WTC11 (cell line): ENCODE results near the gene DSG2. TPM values are rescaled to one million over a fixed set of nuclear protein-coding genes. Genes with fewer than 3 reads are reported as not detected.

Experiments
- ATAC-seq: fragments of 200-7000 bp; cut with Tn5 transposase; 2 replicates; pipeline ENCODE4 v1.10.0; 2021; ENCODE audit warnings: mild to moderate bottlenecking, moderate library complexity
- CTCF ChIA-PET: fragments of 300-600 bp; sonication (Branson Sonifier 250); formaldehyde crosslinking; loops from one replicate; lab custom pipeline; 2021; ENCODE audit warnings: antibody characterized with exemption; lab: Charles Lee
- POLR2A ChIA-PET: fragments of 350-600 bp; sonication (Branson Sonifier 250); formaldehyde crosslinking; loops from one replicate; lab custom pipeline; 2021; ENCODE audit warnings: antibody characterized with exemption; lab: Charles Lee
- DNase-seq: peaks from one replicate; pipeline ENCODE4 v3.0.0; 2021; ENCODE audit warnings: low spot score
- H3K27ac Mint-ChIP-seq: 2 replicates; pipeline ENCODE4 v1.8.0; 2021; ENCODE audit warnings: mixed read lengths
- H3K27me3 Mint-ChIP-seq: 2 replicates; pipeline ENCODE4 v1.8.0; 2021; ENCODE audit warnings: low read depth, mild to moderate bottlenecking, moderate library complexity, mixed read lengths
- H3K36me3 Mint-ChIP-seq: 2 replicates; pipeline ENCODE4 v1.8.0; 2021; ENCODE audit warnings: mixed read lengths
- H3K4me1 Mint-ChIP-seq: 2 replicates; pipeline ENCODE4 v1.8.0; 2022; ENCODE audit warnings: mixed read lengths
- H3K4me3 Mint-ChIP-seq: 2 replicates; pipeline ENCODE4 v1.8.0; 2021; ENCODE audit warnings: mild to moderate bottlenecking, moderate library complexity, mixed read lengths
- H3K9me3 Mint-ChIP-seq: 2 replicates; pipeline ENCODE4 v1.8.0; 2021; ENCODE audit warnings: mixed read lengths
- CREM ChIP-seq: sonication (generic); formaldehyde crosslinking; IDR thresholded peaks from 2 replicates; pipeline ENCODE4 v1.8.1; 2022; ENCODE audit warnings: mild to moderate bottlenecking, missing genetic modification reagents, moderate library complexity
- ELF4 ChIP-seq: sonication (generic); formaldehyde crosslinking; IDR thresholded peaks from 2 replicates; pipeline ENCODE4 v1.8.1; 2022; ENCODE audit warnings: low read depth, mild to moderate bottlenecking, moderate library complexity, missing genetic modification reagents
- EMX1 ChIP-seq: fragments of 250-450 bp; sonication (Bioruptor Pico); IDR thresholded peaks from 2 replicates; pipeline ENCODE4 v1.8.0; 2021; ENCODE audit warnings: mild to moderate bottlenecking
- ESRRA ChIP-seq: sonication (generic); formaldehyde crosslinking; IDR thresholded peaks from 2 replicates; pipeline ENCODE4 v1.8.1; 2022; ENCODE audit warnings: mild to moderate bottlenecking, missing genetic modification reagents, borderline replicate concordance
- GABPB1 ChIP-seq: sonication (generic); formaldehyde crosslinking; IDR thresholded peaks from 2 replicates; pipeline ENCODE4 v1.8.1; 2023; ENCODE audit warnings: mild to moderate bottlenecking, missing genetic modification reagents
- JAZF1 ChIP-seq: fragments of 250-450 bp; sonication (Bioruptor Pico); IDR thresholded peaks from 2 replicates; pipeline ENCODE4 v1.9.0; 2021; ENCODE audit warnings: moderate library complexity, mild to moderate bottlenecking, inconsistent platforms
- MYBL2 ChIP-seq: sonication (generic); formaldehyde crosslinking; IDR thresholded peaks from 2 replicates; pipeline ENCODE4 v1.8.1; 2023; ENCODE audit warnings: mild to moderate bottlenecking, moderate library complexity, missing genetic modification reagents
- NFATC4 ChIP-seq: fragments of 250-450 bp; sonication (Bioruptor Pico); IDR thresholded peaks from 2 replicates; pipeline ENCODE4 v1.9.0; 2021; ENCODE audit warnings: mild to moderate bottlenecking
- NR2C2 ChIP-seq: sonication (generic); formaldehyde crosslinking; IDR thresholded peaks from 2 replicates; pipeline ENCODE4 v1.8.0; 2022; ENCODE audit warnings: mild to moderate bottlenecking, missing genetic modification reagents
- NR3C1 ChIP-seq: sonication (generic); formaldehyde crosslinking; conservative IDR thresholded peaks from 2 replicates; pipeline ENCODE4 v1.8.1; 2023; ENCODE audit warnings: low read depth, mild to moderate bottlenecking, missing genetic modification reagents
- PRRX2 ChIP-seq: fragments of 250-450 bp; sonication (Bioruptor Pico); IDR thresholded peaks from 2 replicates; pipeline ENCODE4 v1.8.0; 2021; ENCODE audit warnings: mild to moderate bottlenecking
- TEAD1 ChIP-seq: sonication (generic); formaldehyde crosslinking; IDR thresholded peaks from 2 replicates; pipeline ENCODE4 v1.8.0; 2022; ENCODE audit warnings: mild to moderate bottlenecking, missing genetic modification reagents
- ZBTB21 ChIP-seq: sonication (generic); formaldehyde crosslinking; IDR thresholded peaks from 2 replicates; pipeline ENCODE4 v1.8.1; 2023; ENCODE audit warnings: mild to moderate bottlenecking, missing genetic modification reagents, borderline replicate concordance
- ZBTB43 ChIP-seq: sonication (generic); formaldehyde crosslinking; IDR thresholded peaks from 2 replicates; pipeline ENCODE4 v1.8.1; 2023; ENCODE audit warnings: mild to moderate bottlenecking, missing genetic modification reagents
- ZMAT4 ChIP-seq: fragments of 250-450 bp; sonication (Bioruptor Pico); IDR thresholded peaks from 2 replicates; pipeline ENCODE4 v1.9.0; 2021; ENCODE audit warnings: mild to moderate bottlenecking
- ZNF232 ChIP-seq: sonication (generic); formaldehyde crosslinking; IDR thresholded peaks from 2 replicates; pipeline ENCODE4 v1.8.0; 2022; ENCODE audit warnings: mild to moderate bottlenecking, missing genetic modification reagents
- ZNF423 ChIP-seq: fragments of 250-450 bp; sonication (Bioruptor Pico); IDR thresholded peaks from 2 replicates; pipeline ENCODE4 v2.1.2; 2022; ENCODE audit warnings: mild to moderate bottlenecking, moderate library complexity
- total RNA-seq: library from RNA; stranded (reverse); gene quantifications from 3 replicates; pipeline ENCODE4 v1.2.3, GENCODE V29; 2021
- TF ChIP-seq, protein P1 (sequence below): sonication (generic); formaldehyde crosslinking; IDR thresholded peaks from 2 replicates; pipeline ENCODE4 v1.8.1; 2023; ENCODE audit warnings: mild to moderate bottlenecking, missing genetic modification reagents, borderline replicate concordance
- TF ChIP-seq, protein P2 (sequence below): fragments of 250-450 bp; sonication (Bioruptor Pico); IDR thresholded peaks from 2 replicates; pipeline ENCODE4 v1.9.0; 2021; ENCODE audit warnings: mild to moderate bottlenecking
- TF ChIP-seq, protein P3 (sequence below): sonication (generic); formaldehyde crosslinking; IDR thresholded peaks from 2 replicates; pipeline ENCODE4 v1.8.1; 2023; ENCODE audit warnings: mild to moderate bottlenecking, moderate library complexity, missing genetic modification reagents

DSG2 gene
- total RNA-seq, 1 experiment from 2014 or later: 113 TPM

DNA sequence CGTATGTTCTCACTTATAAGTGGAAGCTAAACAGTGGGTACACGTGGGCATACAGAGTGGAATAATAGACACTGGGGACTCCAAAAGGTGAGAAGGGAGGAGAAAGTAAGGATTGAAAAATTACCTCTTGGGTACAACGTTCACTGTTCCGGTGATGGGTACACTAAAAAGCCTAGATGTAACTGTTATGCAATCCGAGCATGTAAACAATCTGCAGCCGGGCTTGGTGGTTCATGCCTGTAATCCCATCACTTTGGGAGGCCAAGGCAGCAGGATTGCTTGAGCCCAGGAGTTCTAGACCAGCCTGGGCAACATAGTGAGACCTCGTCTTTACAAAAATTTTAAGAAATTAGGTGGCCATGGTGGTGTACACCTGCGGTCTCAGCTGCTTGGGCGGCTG, 60.6 kb downstream of the DSG2 start:
- no peak for ATAC-seq
- H3K9me3 Mint-ChIP-seq: no peaks in the 10 kb centered on the region
- no peaks in the 10 kb centered on the region for H3K27me3 Mint-ChIP-seq
- CTCF ChIA-PET: interaction anchor here (2.9 kb wide), 1 partner anchor 418 kb away, joined by 28 read pairs; no protein-coding TSS in a partner anchor
- H3K27ac Mint-ChIP-seq: no peak overlapping the region
- H3K4me1 Mint-ChIP-seq: peaks cover 34% of the 10 kb centered on the region
- DNase-seq: no peak
- POLR2A ChIA-PET: no interaction called here
- H3K36me3 Mint-ChIP-seq: no peaks in the 10 kb centered on the region
- no peak overlapping the region for H3K4me3 Mint-ChIP-seq
- TF ChIP-seq ZMAT4 (CRISPR knock-in tag) (no peak), ESRRA (no peak), ZBTB21 (CRISPR knock-in tag) (no peak), GABPB1 (CRISPR knock-in tag) (peak; percentile 61), ZNF232 (no peak), NFATC4 (no peak)

DNA sequence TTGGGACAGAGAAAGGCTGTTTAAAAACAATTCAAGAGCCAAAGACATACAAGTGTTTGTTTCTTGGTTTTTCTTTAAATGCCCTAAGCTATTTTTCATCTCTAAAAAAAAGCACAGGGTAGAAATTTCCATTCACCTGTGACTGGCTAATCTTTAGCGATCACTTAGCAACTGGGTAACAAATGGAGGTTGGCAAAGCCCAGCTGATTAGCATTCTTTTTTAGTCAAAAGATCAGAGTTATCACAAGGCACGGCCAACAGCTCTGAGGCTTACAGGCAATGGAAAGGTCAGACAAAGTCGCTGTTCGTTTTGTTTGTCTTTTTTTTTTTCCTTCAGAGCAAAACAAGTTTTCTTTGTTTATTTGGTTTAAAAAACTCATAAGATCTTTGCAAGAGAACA, 64.7 kb downstream of the DSG2 start:
- H3K4me3 Mint-ChIP-seq: no peak overlapping the region
- H3K36me3 Mint-ChIP-seq: no peaks in the 10 kb centered on the region
- no peak for TF ChIP-seq TEAD1 (CRISPR knock-in tag)
- ATAC-seq (no peak), DNase-seq (no peak)
- no peaks in the 10 kb centered on the region for H3K27me3 Mint-ChIP-seq
- ChIA-PET CTCF (interaction anchor here (0.9 to 2.5 kb wide), 7 partner anchors 10 to 415 kb away, joined by 3 to 17 read pairs (median 10); no protein-coding TSS in a partner anchor), POLR2A (no interaction called here)
- peaks cover 12% of the 10 kb centered on the region; the same call in 1 of the 2 replicates for H3K4me1 Mint-ChIP-seq
- H3K27ac Mint-ChIP-seq: no peak overlapping the region
- no peaks in the 10 kb centered on the region for H3K9me3 Mint-ChIP-seq

GRCh38 chr18:31563778-31564177, 65.8 kb downstream of the DSG2 start:
- Mint-ChIP-seq H3K4me1 (peaks cover 12% of the 10 kb centered on the region; the same call in 1 of the 2 replicates), H3K4me3 (no peak overlapping the region), H3K36me3 (no peaks in the 10 kb centered on the region), H3K9me3 (no peaks in the 10 kb centered on the region), H3K27me3 (no peaks in the 10 kb centered on the region), H3K27ac (no peak overlapping the region)
- CTCF ChIA-PET: interaction anchor here (0.8 to 2.5 kb wide), 10 partner anchors 8 to 414 kb away, joined by 3 to 17 read pairs (median 4); no protein-coding TSS in a partner anchor
- ATAC-seq: no peak
- no peak for DNase-seq
- POLR2A ChIA-PET: no interaction called here
- TF ChIP-seq JAZF1 (CRISPR knock-in tag) (no peak), MYBL2 (CRISPR knock-in tag) (no peak), NR3C1 (CRISPR knock-in tag) (no peak), ELF4 (CRISPR knock-in tag) (no peak), CREM (no peak)
- TF ChIP-seq, protein P1, sequence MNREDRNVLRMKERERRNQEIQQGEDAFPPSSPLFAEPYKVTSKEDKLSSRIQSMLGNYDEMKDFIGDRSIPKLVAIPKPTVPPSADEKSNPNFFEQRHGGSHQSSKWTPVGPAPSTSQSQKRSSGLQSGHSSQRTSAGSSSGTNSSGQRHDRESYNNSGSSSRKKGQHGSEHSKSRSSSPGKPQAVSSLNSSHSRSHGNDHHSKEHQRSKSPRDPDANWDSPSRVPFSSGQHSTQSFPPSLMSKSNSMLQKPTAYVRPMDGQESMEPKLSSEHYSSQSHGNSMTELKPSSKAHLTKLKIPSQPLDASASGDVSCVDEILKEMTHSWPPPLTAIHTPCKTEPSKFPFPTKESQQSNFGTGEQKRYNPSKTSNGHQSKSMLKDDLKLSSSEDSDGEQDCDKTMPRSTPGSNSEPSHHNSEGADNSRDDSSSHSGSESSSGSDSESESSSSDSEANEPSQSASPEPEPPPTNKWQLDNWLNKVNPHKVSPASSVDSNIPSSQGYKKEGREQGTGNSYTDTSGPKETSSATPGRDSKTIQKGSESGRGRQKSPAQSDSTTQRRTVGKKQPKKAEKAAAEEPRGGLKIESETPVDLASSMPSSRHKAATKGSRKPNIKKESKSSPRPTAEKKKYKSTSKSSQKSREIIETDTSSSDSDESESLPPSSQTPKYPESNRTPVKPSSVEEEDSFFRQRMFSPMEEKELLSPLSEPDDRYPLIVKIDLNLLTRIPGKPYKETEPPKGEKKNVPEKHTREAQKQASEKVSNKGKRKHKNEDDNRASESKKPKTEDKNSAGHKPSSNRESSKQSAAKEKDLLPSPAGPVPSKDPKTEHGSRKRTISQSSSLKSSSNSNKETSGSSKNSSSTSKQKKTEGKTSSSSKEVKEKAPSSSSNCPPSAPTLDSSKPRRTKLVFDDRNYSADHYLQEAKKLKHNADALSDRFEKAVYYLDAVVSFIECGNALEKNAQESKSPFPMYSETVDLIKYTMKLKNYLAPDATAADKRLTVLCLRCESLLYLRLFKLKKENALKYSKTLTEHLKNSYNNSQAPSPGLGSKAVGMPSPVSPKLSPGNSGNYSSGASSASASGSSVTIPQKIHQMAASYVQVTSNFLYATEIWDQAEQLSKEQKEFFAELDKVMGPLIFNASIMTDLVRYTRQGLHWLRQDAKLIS: no peak

GRCh38 chr18:31565345-31565744, 67.4 kb downstream of the DSG2 start:
- Mint-ChIP-seq H3K27ac (no peak overlapping the region), H3K4me3 (no peak overlapping the region), H3K9me3 (no peaks in the 10 kb centered on the region), H3K36me3 (no peaks in the 10 kb centered on the region), H3K4me1 (peaks cover 12% of the 10 kb centered on the region; the same call in 1 of the 2 replicates), H3K27me3 (no peaks in the 10 kb centered on the region)
- no peak for ATAC-seq
- no peak for DNase-seq
- ChIA-PET CTCF (interaction anchor here (1.6 to 1.9 kb wide), 2 partner anchors 9 to 412 kb away, joined by 4 to 5 read pairs; no protein-coding TSS in a partner anchor), POLR2A (no interaction called here)
- TF ChIP-seq PRRX2 (no peak), NR2C2 (CRISPR knock-in tag) (no peak), GABPB1 (CRISPR knock-in tag) (no peak), ZBTB21 (CRISPR knock-in tag) (no peak), TEAD1 (CRISPR knock-in tag) (no peak), EMX1 (no peak), ZBTB43 (CRISPR knock-in tag) (no peak), ZNF423 (no peak)
- TF ChIP-seq, protein P2, sequence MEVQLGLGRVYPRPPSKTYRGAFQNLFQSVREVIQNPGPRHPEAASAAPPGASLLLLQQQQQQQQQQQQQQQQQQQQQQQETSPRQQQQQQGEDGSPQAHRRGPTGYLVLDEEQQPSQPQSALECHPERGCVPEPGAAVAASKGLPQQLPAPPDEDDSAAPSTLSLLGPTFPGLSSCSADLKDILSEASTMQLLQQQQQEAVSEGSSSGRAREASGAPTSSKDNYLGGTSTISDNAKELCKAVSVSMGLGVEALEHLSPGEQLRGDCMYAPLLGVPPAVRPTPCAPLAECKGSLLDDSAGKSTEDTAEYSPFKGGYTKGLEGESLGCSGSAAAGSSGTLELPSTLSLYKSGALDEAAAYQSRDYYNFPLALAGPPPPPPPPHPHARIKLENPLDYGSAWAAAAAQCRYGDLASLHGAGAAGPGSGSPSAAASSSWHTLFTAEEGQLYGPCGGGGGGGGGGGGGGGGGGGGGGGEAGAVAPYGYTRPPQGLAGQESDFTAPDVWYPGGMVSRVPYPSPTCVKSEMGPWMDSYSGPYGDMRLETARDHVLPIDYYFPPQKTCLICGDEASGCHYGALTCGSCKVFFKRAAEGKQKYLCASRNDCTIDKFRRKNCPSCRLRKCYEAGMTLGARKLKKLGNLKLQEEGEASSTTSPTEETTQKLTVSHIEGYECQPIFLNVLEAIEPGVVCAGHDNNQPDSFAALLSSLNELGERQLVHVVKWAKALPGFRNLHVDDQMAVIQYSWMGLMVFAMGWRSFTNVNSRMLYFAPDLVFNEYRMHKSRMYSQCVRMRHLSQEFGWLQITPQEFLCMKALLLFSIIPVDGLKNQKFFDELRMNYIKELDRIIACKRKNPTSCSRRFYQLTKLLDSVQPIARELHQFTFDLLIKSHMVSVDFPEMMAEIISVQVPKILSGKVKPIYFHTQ (CRISPR knock-in tag): no peak
- TF ChIP-seq, protein P3, sequence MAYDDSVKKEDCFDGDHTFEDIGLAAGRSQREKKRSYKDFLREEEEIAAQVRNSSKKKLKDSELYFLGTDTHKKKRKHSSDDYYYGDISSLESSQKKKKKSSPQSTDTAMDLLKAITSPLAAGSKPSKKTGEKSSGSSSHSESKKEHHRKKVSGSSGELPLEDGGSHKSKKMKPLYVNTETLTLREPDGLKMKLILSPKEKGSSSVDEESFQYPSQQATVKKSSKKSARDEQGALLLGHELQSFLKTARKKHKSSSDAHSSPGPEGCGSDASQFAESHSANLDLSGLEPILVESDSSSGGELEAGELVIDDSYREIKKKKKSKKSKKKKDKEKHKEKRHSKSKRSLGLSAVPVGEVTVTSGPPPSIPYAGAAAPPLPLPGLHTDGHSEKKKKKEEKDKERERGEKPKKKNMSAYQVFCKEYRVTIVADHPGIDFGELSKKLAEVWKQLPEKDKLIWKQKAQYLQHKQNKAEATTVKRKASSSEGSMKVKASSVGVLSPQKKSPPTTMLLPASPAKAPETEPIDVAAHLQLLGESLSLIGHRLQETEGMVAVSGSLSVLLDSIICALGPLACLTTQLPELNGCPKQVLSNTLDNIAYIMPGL: no peak
